GM19397 (cell line): Measurements from ENCODE around the gene ASIC3.

ENCODE experiments used
- ATAC-seq: cut with Tn5 transposase; IDR thresholded peaks from one replicate; pipeline ENCODE4 v1.9.1; 2021; ENCODE audit warnings: mild to moderate bottlenecking, moderate library complexity; ENCODE audit not compliant: unreplicated experiment

The ASIC3 gene

DNA sequence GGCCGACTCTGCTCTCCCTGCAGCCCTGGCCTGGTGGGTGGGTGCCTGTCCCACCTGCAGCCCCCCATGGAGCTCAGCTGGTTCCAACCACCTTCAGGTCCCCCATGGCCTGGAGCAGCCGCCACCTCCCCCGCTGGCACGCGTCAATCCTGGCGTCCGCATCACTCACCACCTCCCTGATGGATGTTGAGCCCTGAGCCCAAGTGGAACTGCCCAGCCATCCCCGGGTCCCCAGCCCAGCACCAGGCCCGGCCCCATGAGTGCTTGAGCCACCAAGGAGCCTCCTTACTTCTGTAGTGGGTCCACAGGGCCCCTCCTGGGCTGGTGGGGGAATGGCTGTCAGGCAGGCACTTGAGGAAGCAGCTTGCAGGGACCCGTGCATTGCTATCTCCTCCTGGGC, 52.6 kb downstream of the ASIC3 start:
- ATAC-seq, result no peak

DNA sequence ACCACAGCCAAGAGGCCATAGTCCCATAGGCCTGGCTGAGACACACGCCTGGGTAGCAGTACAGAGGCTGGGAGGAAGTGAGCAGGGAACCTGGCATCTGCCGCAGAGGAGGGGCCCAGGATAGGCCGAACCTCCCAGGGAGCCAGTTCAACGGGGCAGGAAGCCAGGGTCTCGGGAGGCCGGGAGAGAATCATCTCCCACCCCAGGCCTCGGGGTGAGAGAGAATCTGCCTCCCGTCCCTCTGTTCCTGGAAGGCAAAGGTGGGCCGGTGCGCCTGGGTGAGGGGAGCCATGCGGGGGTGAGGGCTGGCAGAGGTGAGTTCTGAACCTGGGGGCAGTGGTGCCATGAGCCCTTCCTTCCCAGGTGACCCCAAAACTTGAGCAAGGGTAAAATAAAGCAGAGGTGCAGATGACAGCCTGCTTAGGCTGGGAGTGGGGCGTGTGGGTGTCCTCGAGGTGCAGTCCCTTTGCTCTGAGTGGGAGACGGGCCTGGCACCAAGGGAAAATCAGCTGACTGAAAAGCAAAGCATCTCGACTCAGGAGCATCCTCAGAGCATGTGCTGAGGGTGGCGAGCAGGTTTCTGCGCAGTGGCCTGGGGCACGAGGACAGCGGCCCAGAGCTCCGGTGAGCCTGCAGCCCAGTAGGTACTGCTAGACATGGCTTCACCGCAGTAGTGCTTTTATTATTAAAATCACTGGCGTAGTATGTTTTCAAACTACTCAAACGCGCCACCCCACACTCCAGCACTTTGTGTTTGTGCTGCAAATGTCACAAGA, 53.5 kb downstream of the ASIC3 start:
- no peak for ATAC-seq
